Renal cortical epithelial cell (primary cell): ENCODE measurements around the gene INPP4B. TPM values are rescaled to one million over a fixed set of nuclear protein-coding genes. Genes with fewer than 3 reads are reported as not detected.
A peak's percentile ranks its signal among the peaks of the same experiment; 100 is the strongest.

Experiments
- DNase-seq: peaks from one replicate; pipeline ENCODE4 v3.0.0-alpha.2; 2011; ENCODE audit warnings: low read depth
- total RNA-seq: library from RNA; depleted of rRNA; stranded (reverse); fragments of >200 nt; gene quantifications from 2 replicates; pipeline ENCODE4 v1.2.3, GENCODE V29; 2014

The INPP4B gene
- total RNA-seq, 1 donor from 2014 or later = 16.6 TPM

DNA sequence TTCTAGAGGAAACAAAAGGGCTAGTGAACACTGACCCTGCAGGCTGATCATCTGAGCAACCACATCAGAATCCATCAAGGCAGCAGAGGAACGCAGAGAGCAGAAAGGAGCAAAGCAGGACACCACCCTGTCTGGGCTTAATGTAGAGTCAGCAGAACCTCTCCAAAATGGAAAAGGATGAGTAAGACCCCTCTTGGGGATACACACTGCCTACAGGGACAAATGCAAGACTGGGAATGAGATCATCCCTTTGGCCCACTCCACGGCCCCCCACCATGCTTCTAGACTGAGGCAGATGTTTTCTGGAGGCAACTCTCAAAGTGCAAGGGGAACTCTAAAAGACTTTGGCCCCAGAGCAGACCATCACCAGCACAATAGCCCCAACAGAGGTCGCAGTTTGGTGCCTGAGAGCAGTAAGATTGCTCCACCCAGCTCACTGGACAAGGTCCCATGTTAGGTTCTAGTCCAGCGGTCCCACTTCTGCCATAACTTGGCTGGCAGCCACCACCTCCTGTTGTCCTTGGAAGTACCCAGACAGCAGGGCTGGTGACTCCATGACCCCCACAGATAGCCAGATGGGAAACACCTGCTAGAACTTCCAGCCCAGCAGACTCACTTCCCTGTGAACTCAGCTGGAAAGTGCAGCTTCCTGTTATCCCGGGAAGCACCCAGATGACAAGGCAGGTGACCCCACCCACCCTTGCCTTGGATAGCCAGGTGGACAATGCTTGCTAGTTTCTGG is 372.7 kb downstream of the INPP4B start:
- DNase-seq = peak; percentile 35

DNA sequence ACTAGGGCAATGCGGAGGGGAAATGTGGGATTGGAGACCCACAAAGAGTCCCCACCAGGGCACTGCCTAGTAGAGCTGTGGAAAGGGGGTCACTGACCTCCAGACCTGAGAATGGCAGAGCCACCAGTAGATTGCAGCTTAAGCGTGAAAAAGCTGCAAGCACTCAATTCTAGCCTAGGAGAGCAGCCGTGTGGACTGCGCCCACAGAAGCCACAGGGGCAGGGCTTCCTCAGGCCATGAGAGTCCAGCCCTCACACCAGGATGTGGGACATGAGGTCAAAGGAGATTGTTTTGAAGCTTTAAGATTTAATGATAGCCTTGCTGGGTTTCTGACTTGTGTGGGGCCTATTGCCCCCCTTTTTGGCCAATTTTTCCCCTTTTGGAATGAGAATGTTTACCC is 379.0 kb downstream of the INPP4B start:
- no peak for DNase-seq

- DNase-seq = no peak
Observed at GRCh38 chr4:142465526-142465925, 380.6 kb downstream of the INPP4B start.

GRCh38 chr4:142463206-142463605 is 382.9 kb downstream of the INPP4B start:
- peak; percentile 25 for DNase-seq

- peak; percentile 8 for DNase-seq
Observed at GRCh38 chr4:142452161-142452855, 393.8 kb downstream of the INPP4B start.

- DNase-seq = no peak
Observed at GRCh38 chr4:142449771-142450373, 396.2 kb downstream of the INPP4B start.

GRCh38 chr4:142447009-142447408 is 399.1 kb downstream of the INPP4B start:
- DNase-seq = no peak

GRCh38 chr4:142443469-142443868 is 402.6 kb downstream of the INPP4B start:
- no peak for DNase-seq

GRCh38 chr4:142440093-142440492 is 406.0 kb downstream of the INPP4B start:
- DNase-seq = peak; percentile 52

- no peak for DNase-seq
Observed at GRCh38 chr4:142435599-142436235, 410.4 kb downstream of the INPP4B start.

GRCh38 chr4:142434519-142435224 is 411.4 kb downstream of the INPP4B start:
- no peak for DNase-seq

GRCh38 chr4:142428715-142429114 is 417.4 kb downstream of the INPP4B start:
- no peak for DNase-seq

DNA sequence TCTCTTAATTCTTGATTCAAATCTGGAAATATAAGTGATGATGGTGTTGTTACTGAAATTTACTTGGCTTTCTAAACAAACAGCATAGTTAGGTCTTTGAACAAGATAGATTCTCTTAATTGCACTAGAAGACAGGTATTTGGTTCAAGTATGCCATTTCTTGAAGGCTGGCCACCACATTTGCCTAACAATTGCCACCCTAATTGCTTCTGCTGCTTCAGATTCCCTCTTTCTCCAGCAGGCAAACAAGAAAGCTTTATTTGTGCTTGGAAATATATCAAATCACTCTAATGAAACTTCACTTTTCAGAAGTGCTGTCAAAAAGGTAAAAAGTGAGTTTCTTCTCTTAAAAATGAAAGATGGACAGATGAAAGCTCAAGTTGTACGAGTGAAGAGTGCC is 418.6 kb downstream of the INPP4B start:
- DNase-seq = no peak

GRCh38 chr4:142423861-142424260 is 422.2 kb downstream of the INPP4B start:
- no peak for DNase-seq

- peak; percentile 47 for DNase-seq
Observed at GRCh38 chr4:142420311-142421095, 425.6 kb downstream of the INPP4B start.

DNA sequence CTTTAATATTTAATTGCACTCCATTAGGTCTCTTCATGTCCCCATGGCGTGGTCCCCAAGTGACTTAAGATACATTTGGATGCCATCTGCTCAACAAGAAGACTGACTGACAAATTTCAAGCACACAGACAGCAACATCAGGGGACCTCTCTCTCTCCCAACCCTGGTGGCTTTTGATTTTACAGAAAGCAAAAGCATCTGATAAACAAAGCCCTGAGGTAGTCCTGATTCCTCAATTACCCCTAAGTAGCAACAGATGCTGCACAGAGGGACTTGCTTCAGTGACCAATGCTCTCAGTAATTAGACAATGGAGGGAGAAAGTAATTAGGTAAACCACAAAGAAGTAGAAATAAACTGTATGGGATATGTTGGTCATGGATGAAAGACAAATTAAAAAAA is 426.4 kb downstream of the INPP4B start:
- no peak for DNase-seq

DNA sequence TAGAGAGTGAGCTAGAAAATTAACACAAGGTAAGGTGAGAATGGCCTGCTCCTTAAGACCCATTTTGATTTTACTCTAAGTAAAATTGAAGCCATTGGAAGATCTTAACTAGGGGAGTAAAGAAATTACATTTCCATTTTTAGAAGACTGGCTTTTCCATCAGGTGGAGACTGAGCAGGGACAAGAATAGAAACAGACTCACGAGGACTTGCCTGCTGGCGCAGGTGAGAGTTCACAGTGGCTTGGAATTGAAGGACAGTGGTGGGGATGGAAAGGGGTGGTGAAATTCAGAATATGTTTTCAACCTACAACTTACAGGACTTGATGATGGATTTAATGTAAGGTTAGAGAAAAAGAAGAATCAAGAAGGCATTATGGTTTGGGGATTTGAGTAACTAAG is 427.4 kb downstream of the INPP4B start:
- no peak for DNase-seq

DNA sequence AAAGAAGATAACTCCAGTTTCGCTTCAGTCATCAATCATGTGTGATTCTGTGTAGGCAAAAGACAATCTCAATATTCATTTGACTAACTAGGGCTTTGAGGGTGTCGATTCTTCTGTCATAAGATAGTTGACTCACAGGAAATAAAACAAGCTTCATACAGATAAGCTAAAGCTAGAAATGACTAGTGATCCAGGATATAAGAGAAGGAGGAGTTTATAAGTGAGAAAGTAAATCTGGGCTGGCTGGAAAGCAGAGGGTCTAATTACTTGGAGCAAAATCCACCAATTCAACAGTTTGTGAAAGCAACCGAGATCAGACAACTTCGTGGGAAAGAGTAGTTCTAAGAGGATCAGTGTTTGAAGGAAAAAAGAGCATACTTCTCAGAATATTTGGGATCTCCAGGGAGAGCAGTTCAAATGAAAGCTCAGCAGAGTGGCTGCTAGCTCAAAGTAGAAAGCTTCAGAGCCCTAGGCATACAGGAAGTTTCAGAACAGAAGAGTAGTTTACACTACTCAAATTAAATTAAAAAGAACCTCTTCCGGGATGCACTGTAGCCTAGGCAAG is 429.3 kb downstream of the INPP4B start:
- DNase-seq = no peak

- no peak for DNase-seq
Observed at GRCh38 chr4:142416121-142416520, 430.0 kb downstream of the INPP4B start.

GRCh38 chr4:142414366-142414990 is 431.6 kb downstream of the INPP4B start:
- DNase-seq = no peak
